Activated CD4-positive, alpha-beta T cell treated with anti-CD3 and anti-CD28 coated beads, Interleukin-2, Interleukin-4, amounts not matched to agents 100 ng/mL and 50 ng/mL, durations not matched to agents 16 hours and 8 hours (primary cell): ENCODE measurements around the gene MSLN.

Source experiments
- DNase-seq: peaks from one replicate; pipeline ENCODE4 v3.0.0-alpha.2; 2020; ENCODE audit warnings: low spot score

The MSLN gene

GRCh38 chr16:723695-724094, 36.8 kb upstream of the MSLN start:
- DNase-seq: no peak

- DNase-seq: no peak
Observed at GRCh38 chr16:724188-725040, 36.1 kb upstream of the MSLN start.

- no peak for DNase-seq
Observed at GRCh38 chr16:725041-725376, 35.5 kb upstream of the MSLN start.

- no peak for DNase-seq
Observed at GRCh38 chr16:725463-726187, 34.9 kb upstream of the MSLN start.

- no peak for DNase-seq
Observed at GRCh38 chr16:726188-726437, 34.4 kb upstream of the MSLN start.

GRCh38 chr16:726438-727290, 33.9 kb upstream of the MSLN start, which contains the start of the genes CCDC78 and HAGHL:
CCDC78 (minus strand) TSS chr16:726443; CDS start chr16:726367, 76 bp downstream.
HAGHL (plus strand) TSS chr16:727106; CDS start chr16:727510, 404 bp downstream.
- DNase-seq: peak; percentile 63

- no peak for DNase-seq
Observed at GRCh38 chr16:727291-727977, 33.1 kb upstream of the MSLN start.

- DNase-seq: peak; percentile 67
Observed at GRCh38 chr16:728131-728889, 32.2 kb upstream of the MSLN start.

GRCh38 chr16:728890-729744, 31.4 kb upstream of the MSLN start:
- DNase-seq: no peak

GRCh38 chr16:729768-730665, 30.5 kb upstream of the MSLN start:
- DNase-seq: no peak

GRCh38 chr16:730666-731509, 29.6 kb upstream of the MSLN start:
- no peak for DNase-seq

GRCh38 chr16:732332-732731, 28.2 kb upstream of the MSLN start:
- no peak for DNase-seq

GRCh38 chr16:732936-733335, 27.6 kb upstream of the MSLN start:
- no peak for DNase-seq

- DNase-seq: no peak
Observed at GRCh38 chr16:733382-734207, 26.9 kb upstream of the MSLN start.

GRCh38 chr16:734208-734980, 26.1 kb upstream of the MSLN start:
- no peak for DNase-seq

- no peak for DNase-seq
Observed at GRCh38 chr16:734981-735881, 25.3 kb upstream of the MSLN start.
